ENCODE measurements around the gene ZPR1.

- TF ChIP-seq CTCF (IDR thresholded peaks at IDR 0.05): no peak
- TF ChIP-seq POLR2A (IDR thresholded peaks at IDR 0.05): no peak
Observed at GRCh38 chr11:116794851-116795250, 7.0 kb upstream of the ZPR1 start.

Measured in adrenal gland (tissue), 5 donors.